Fibroblast of pulmonary artery (primary cell): ENCODE measurements around the gene STK4.

ENCODE experiments used
- DNase-seq: peaks from one replicate; pipeline ENCODE4 v3.0.0-alpha.2; 2010; ENCODE audit warnings: low read depth
- H3K4me3 ChIP-seq: replicated peaks from 2 replicates; pipeline ENCODE4 v1.5.1; 2011; ENCODE audit warnings: low read depth, mild to moderate bottlenecking, control low read depth, low read length, moderate library complexity
- CTCF ChIP-seq: IDR thresholded peaks from 2 replicates; pipeline ENCODE4 v1.5.1; 2011; ENCODE audit warnings: mild to moderate bottlenecking, control low read depth, low read length, inconsistent platforms; ENCODE audit errors: missing control alignments

Gene STK4

GRCh38 chr20:45034436-45034835, 68.1 kb downstream of the STK4 start:
- no peak overlapping the region for H3K4me3 ChIP-seq
- no peak for DNase-seq
- TF ChIP-seq CTCF: no peak

GRCh38 chr20:45036044-45036755, 69.9 kb downstream of the STK4 start:
- no peak overlapping the region for H3K4me3 ChIP-seq
- no peak for TF ChIP-seq CTCF
- peak; percentile 69 for DNase-seq

GRCh38 chr20:45037050-45037449, 70.7 kb downstream of the STK4 start:
- no peak for TF ChIP-seq CTCF
- DNase-seq: peak; percentile 63
- H3K4me3 ChIP-seq: no peak overlapping the region

GRCh38 chr20:45037635-45038034, 71.3 kb downstream of the STK4 start:
- H3K4me3 ChIP-seq: no peak overlapping the region
- no peak for TF ChIP-seq CTCF
- DNase-seq: no peak

GRCh38 chr20:45038745-45039474, 72.6 kb downstream of the STK4 start:
- no peak overlapping the region for H3K4me3 ChIP-seq
- no peak for TF ChIP-seq CTCF
- DNase-seq: no peak

GRCh38 chr20:45039475-45039820, 73.1 kb downstream of the STK4 start:
- no peak overlapping the region for H3K4me3 ChIP-seq
- no peak for TF ChIP-seq CTCF
- peak; percentile 53 for DNase-seq
